PFSK-1 (cell line): ENCODE results near the gene ZFYVE21.

Source experiments
- FOXP2 ChIP-seq: optimal IDR thresholded peaks from 2 replicates; pipeline ENCODE3; 2011; ENCODE audit warnings: borderline replicate concordance, control low read depth, inconsistent platforms; ENCODE audit not compliant: insufficient read depth; ENCODE audit errors: extremely low read length, extremely low read depth
- POLR2AphosphoS5 ChIP-seq: IDR thresholded peaks from 2 replicates; pipeline ENCODE4 v1.6.1; 2012; ENCODE audit warnings: low read depth, mild to moderate bottlenecking, control low read depth, low read length, moderate library complexity
- SIN3A ChIP-seq: IDR thresholded peaks from 2 replicates; pipeline ENCODE4 v1.6.1; 2012; ENCODE audit warnings: mild to moderate bottlenecking, low read length, moderate library complexity, borderline replicate concordance; ENCODE audit not compliant: insufficient read depth
- TAF1 ChIP-seq: IDR thresholded peaks from 2 replicates; pipeline ENCODE4 v1.6.1; 2012; ENCODE audit warnings: low read length, control low read depth, borderline replicate concordance; ENCODE audit not compliant: insufficient read depth
- TF ChIP-seq, protein P1 (sequence below), 2 experiments: IDR thresholded peaks; 2 replicates each; pipeline versions ENCODE4 v1.6.1 to v1.8.0; 2011 to 2012; ENCODE audit warnings: low read depth in 2 of 2, low read length in 2 of 2, control low read depth in 1 of 2, inconsistent platforms in 1 of 2, mild to moderate bottlenecking in 1 of 2, moderate library complexity in 1 of 2; ENCODE audit not compliant: insufficient read depth in 1 of 2

ZFYVE21 gene

DNA sequence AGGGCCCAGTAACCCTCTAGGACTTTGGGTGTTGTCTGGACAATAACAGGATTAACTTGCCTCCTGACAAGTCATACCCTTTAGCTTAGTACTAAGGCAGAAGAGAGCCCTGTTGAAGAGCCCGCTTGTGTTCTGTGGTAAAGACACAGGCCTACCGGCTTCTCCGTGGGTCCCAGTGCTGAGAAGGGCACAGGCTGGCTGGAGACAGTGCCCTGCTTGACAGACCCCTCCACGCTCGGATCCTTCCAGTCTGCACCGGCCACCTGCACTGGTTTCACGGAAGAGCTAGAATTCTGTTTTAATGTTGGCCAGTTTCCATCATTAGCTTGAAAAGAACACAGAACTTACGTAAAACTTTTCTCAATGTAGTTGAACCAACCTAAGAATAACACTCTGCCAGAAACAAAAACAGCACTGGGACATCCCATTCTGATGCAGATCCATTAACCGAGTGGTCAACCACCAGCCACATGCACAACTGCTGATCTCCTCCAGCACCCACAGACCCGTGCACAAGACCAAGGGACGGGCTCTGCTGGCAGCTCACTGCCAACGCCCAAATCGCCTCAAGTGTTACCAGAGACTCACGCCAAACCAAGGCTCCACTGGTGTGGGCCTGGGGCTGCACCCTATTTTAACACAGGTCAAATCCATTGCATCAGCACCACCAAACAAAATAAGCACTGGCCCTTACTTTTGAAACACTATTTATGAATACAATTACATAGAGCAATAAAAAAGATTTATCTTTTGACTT, 27.1 kb downstream of the ZFYVE21 start:
- TF ChIP-seq TAF1 (no peak), POLR2AphosphoS5 (no peak), SIN3A (no peak), FOXP2 (no peak)
- TF ChIP-seq, protein P1, sequence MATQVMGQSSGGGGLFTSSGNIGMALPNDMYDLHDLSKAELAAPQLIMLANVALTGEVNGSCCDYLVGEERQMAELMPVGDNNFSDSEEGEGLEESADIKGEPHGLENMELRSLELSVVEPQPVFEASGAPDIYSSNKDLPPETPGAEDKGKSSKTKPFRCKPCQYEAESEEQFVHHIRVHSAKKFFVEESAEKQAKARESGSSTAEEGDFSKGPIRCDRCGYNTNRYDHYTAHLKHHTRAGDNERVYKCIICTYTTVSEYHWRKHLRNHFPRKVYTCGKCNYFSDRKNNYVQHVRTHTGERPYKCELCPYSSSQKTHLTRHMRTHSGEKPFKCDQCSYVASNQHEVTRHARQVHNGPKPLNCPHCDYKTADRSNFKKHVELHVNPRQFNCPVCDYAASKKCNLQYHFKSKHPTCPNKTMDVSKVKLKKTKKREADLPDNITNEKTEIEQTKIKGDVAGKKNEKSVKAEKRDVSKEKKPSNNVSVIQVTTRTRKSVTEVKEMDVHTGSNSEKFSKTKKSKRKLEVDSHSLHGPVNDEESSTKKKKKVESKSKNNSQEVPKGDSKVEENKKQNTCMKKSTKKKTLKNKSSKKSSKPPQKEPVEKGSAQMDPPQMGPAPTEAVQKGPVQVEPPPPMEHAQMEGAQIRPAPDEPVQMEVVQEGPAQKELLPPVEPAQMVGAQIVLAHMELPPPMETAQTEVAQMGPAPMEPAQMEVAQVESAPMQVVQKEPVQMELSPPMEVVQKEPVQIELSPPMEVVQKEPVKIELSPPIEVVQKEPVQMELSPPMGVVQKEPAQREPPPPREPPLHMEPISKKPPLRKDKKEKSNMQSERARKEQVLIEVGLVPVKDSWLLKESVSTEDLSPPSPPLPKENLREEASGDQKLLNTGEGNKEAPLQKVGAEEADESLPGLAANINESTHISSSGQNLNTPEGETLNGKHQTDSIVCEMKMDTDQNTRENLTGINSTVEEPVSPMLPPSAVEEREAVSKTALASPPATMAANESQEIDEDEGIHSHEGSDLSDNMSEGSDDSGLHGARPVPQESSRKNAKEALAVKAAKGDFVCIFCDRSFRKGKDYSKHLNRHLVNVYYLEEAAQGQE (IDR thresholded peaks at IDR 0.05; ENCODE audit: insufficient read depth in 1 of 2, low read depth in 2 of 2, low read length in 2 of 2): no peak

DNA sequence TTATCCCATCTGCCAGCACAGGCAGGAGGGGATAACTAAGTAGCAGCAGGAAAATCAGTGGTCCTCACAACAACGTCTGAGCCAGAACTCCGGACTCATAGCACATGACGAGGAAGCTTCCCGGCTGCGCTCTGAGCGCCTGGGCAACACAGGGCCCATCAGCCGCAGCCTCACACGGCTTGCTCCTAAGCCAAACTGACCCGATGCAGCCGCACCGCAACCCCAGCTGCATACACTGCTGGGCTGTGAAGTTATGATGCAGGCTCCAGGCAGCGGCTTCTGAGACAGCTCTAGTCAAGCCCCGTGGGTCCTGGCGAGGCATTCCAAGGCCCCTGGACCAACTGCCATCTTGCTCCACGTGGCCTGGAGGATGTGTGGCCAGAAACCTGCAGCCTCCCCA, 28.1 kb downstream of the ZFYVE21 start:
- no peak for TF ChIP-seq TAF1
- no peak for TF ChIP-seq SIN3A
- TF ChIP-seq, protein P1 (IDR thresholded peaks at IDR 0.05; ENCODE audit: insufficient read depth in 1 of 2, low read depth in 2 of 2, low read length in 2 of 2): no peak
- no peak for TF ChIP-seq POLR2AphosphoS5
- TF ChIP-seq FOXP2: no peak

DNA sequence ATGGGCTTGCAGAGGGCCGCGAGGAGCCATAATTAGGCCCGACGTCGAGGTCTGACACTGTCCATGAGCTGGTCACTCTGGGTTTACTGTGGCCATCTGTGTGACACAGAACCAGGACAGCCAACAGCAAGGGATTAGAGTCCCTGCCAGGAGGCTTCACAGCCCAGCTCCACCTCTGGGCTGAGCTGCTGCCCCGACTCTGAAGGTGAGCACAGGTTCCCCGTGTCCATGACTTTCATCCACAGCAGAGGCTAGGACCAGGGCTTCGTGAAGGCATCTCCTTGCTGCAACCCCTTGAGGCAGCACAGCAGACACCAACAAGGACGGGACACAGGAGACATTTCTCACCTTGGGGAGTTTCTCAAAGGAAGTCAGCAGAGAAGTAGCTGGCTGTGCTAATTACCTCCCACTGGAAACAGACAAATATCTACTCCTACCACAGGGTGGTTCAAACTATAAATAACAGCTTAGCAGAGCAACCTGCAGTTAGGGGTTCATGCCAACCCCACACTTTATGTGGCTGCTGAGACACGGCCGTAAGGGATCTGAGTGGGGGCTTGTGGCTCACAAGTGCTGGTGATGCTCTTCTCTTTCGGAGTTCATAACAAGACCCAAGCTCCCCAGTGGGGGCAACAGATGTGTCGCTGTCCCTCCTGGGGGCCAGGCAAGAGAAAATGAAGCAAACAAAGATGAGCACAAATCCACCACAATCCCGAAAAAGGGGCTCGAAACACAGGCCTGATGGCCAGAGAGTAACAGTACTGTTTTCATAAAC, 29.2 kb downstream of the ZFYVE21 start:
- TF ChIP-seq, protein P1 (IDR thresholded peaks at IDR 0.05; ENCODE audit: insufficient read depth in 1 of 2, low read depth in 2 of 2, low read length in 2 of 2): no peak
- TF ChIP-seq SIN3A (no peak), TAF1 (no peak), FOXP2 (no peak)

DNA sequence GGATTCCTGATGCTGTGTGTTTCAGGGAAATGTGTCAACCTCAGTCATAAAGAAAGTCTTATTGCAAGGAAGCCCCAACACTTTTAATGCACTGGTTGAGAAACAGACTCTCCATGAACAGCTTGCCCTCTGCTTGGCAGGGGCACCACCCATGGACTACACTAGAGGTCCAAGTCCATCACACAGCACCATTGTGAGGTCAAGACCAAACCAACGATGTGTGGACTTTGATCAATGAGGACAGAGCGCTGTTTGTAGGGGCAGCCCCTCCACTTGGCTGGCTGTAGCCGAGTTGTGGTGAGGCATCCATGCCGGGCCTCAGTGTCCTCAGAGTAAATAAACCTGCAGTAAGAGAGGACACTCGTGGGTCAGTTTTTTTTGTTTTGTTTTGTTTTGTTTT, 29.8 kb downstream of the ZFYVE21 start:
- TF ChIP-seq, protein P1 (IDR thresholded peaks at IDR 0.05; ENCODE audit: insufficient read depth in 1 of 2, low read depth in 2 of 2, low read length in 2 of 2): no peak
- TF ChIP-seq TAF1 (no peak), FOXP2 (no peak), POLR2AphosphoS5 (no peak), SIN3A (no peak)
